WERI-Rb-1 (cell line): ENCODE measurements around the gene CHST4.
A peak's percentile ranks its signal among the peaks of the same experiment; 100 is the strongest.

Source experiments
- DNase-seq: peaks from one replicate; pipeline ENCODE4 v3.0.0-alpha.2; 2020
- H3K27ac ChIP-seq: fragments of 250-450 bp; sonication (Bioruptor Pico); 2 replicates; pipeline ENCODE4 v1.5.1; 2020; ENCODE audit warnings: mild to moderate bottlenecking, moderate library complexity
- H3K27me3 ChIP-seq: fragments of 250-450 bp; sonication (Bioruptor Pico); 2 replicates; pipeline ENCODE4 v1.5.1; 2021; ENCODE audit warnings: mild to moderate bottlenecking, low read depth, moderate library complexity; ENCODE audit not compliant: insufficient read depth, severe bottlenecking
- H3K36me3 ChIP-seq: fragments of 250-450 bp; sonication (Bioruptor Pico); 2 replicates; pipeline ENCODE4 v1.5.1; 2020; ENCODE audit warnings: mild to moderate bottlenecking, moderate library complexity
- H3K4me3 ChIP-seq: 2 replicates; pipeline ENCODE4 v1.5.1; 2011; ENCODE audit warnings: low read depth, mild to moderate bottlenecking, control low read depth, low read length
- H3K9me3 ChIP-seq: fragments of 250-450 bp; sonication (Bioruptor Pico); 2 replicates; pipeline ENCODE4 v1.5.1; 2021; ENCODE audit warnings: mild to moderate bottlenecking, moderate library complexity; ENCODE audit not compliant: severe bottlenecking
- TF ChIP-seq, protein P1 (sequence below): IDR thresholded peaks from 2 replicates; pipeline ENCODE4 v1.5.1; 2011; ENCODE audit warnings: low read depth, mild to moderate bottlenecking, control low read depth, inconsistent platforms, low read length

CHST4 gene

DNA sequence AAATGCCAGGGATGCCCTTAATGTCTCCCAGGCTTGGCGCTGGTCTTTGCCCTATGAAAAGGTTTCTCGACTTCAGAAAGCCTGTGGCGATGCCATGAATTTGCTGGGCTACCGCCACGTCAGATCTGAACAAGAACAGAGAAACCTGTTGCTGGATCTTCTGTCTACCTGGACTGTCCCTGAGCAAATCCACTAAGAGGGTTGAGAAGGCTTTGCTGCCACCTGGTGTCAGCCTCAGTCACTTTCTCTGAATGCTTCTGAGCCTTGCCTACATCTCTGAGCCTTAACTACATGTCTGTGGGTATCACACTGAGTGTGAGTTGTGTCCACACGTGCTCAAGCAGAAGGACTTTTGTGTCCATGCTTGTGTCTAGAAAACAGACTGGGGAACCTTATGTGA is 11.4 kb downstream of the CHST4 start:
- peak; percentile 72 for DNase-seq
- TF ChIP-seq, protein P1, sequence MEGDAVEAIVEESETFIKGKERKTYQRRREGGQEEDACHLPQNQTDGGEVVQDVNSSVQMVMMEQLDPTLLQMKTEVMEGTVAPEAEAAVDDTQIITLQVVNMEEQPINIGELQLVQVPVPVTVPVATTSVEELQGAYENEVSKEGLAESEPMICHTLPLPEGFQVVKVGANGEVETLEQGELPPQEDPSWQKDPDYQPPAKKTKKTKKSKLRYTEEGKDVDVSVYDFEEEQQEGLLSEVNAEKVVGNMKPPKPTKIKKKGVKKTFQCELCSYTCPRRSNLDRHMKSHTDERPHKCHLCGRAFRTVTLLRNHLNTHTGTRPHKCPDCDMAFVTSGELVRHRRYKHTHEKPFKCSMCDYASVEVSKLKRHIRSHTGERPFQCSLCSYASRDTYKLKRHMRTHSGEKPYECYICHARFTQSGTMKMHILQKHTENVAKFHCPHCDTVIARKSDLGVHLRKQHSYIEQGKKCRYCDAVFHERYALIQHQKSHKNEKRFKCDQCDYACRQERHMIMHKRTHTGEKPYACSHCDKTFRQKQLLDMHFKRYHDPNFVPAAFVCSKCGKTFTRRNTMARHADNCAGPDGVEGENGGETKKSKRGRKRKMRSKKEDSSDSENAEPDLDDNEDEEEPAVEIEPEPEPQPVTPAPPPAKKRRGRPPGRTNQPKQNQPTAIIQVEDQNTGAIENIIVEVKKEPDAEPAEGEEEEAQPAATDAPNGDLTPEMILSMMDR = peak; percentile 87
- H3K36me3 ChIP-seq = no peaks in the 10 kb centered on the region

DNA sequence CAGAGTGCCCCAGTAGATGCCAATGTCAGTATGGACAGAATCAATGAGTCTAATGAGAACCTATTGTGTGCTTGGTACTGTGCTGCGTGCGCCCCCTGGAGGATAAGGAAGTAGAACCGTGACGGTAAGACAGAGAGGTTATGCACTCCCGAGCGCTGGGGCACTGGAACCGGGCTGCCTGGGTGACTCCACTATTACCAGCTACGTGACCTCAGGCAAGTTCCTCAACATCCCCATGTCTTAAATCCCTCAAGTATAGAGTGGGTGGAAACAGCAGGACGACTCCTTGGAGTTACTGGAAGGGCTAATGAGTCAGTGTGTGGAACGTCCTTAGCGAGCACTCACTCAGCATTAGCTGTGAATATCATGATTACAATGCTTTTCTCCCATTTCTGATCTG is 16.2 kb downstream of the CHST4 start:
- Histone ChIP-seq H3K27ac (no peak overlapping the region), H3K4me3 (no peak overlapping the region), H3K36me3 (no peaks in the 10 kb centered on the region), H3K27me3 (no peaks in the 10 kb centered on the region), H3K9me3 (no peaks in the 10 kb centered on the region)
- DNase-seq = peak; percentile 85
- TF ChIP-seq, protein P1 = peak; percentile 89

More for the DNA sequence above, 11.4 kb downstream of the CHST4 start:
- Histone ChIP-seq H3K4me3 (no peak overlapping the region), H3K9me3 (no peaks in the 10 kb centered on the region), H3K27me3 (no peaks in the 10 kb centered on the region), H3K27ac (no peak overlapping the region)

DNA sequence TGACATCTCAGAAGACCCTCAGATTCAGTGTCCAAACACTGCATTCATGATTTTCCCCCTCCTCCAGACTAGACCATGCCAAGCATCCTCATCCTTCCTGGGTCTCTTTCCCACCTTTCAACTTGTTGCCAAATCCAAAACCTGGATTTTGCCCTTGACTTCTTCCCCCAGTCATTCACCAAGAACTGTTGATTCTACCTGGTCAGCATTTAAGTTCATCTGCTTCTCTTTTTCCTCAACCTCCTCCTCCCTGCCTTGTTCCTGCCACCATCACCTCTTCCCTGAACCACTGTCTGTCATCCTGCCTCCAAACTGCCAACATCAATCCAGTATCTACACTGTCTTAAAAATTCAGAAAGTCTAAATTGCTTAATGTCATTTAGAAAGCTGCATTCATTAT is 20.9 kb downstream of the CHST4 start:
- H3K27me3 ChIP-seq = no peaks in the 10 kb centered on the region
- TF ChIP-seq, protein P1 = no peak
- H3K9me3 ChIP-seq = no peaks in the 10 kb centered on the region
- no peak for DNase-seq
- H3K27ac ChIP-seq = no peak overlapping the region
- H3K4me3 ChIP-seq = no peak overlapping the region
- H3K36me3 ChIP-seq = no peaks in the 10 kb centered on the region

DNA sequence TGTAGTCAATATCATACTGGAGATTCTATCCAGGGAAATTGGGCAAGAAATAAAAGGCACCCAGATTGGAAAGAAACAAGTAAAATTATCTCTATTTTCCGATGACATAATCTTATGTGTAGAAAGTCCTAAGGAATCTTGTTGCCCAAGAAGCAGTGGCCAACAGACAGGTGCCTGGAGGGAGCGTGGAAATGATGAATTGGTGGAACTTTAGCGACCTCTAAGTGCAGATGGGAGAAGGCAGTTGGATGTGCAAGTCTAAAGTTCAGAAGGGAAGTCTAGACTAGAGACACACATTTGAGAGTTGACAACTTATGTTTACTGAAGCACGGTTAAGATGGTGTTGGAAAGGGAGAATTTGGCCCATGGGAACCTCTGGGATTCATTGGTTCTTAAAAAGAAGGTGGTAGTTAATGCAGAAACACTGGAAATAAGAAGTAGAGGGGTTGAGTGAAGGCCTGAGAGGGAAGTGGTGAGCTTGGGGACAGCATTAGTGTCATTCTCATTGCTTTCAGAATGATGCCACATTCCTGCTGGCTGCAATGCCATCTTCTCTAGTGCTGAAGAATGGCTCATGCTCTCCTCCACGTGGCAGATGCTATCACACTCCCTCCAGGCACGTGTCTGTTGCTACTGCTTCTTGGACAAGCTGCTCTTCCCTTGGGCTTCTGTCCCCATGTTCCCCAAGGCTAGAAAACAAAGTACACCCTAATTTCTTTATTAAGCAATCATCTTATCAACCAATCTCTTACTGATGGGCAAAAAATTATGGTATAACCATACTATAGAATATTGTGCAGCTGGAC is 26.7 kb downstream of the CHST4 start:
- Histone ChIP-seq H3K9me3 (no peaks in the 10 kb centered on the region), H3K4me3 (no peak overlapping the region), H3K27ac (no peak overlapping the region), H3K27me3 (no peaks in the 10 kb centered on the region), H3K36me3 (no peaks in the 10 kb centered on the region)
- TF ChIP-seq, protein P1 = peak; percentile 41; the same call in 1 of the 2 replicates
- no peak for DNase-seq

DNA sequence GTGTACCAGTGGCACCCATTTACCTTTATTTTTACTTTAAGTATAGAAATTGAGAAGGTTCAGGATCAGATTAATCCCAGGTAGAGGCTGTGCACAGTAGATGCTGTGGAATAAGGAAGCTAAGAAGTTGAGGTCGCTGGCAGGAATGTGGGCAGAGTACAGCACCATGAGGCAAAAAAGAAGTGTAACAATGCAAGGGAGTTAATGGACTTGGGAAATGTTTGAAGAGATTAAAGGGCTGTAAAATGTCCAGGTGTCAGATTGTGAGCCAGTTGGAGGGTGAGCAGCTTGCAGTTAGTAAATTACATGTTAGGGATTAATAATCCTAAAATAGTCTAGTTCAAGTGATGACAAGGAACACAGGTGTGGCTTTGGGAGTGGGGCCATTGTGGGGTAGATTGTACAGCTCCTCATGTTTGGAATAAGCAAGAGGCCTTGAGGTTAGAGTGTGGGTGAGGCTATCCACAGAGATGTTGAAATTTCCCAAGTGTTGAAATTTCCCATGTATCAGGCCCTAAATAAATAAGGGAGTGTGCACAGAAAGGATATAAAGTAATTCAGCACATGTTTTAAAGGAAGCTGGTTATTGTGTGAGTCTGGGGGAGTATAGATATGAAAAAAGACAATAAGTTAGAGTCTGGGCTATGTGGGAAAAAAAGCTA is 29.1 kb downstream of the CHST4 start:
- Histone ChIP-seq H3K36me3 (no peaks in the 10 kb centered on the region), H3K4me3 (no peak overlapping the region), H3K27me3 (no peaks in the 10 kb centered on the region), H3K9me3 (no peaks in the 10 kb centered on the region), H3K27ac (no peak overlapping the region)
- DNase-seq = no peak
- TF ChIP-seq, protein P1 = no peak
